Adipocyte (in vitro differentiated cells): ENCODE measurements around the gene ITPR2.

ENCODE experiments used
- DNase-seq: peaks from one replicate; pipeline ENCODE4 v3.0.0-alpha.2; 2015; ENCODE audit warnings: low read depth
- H3K27me3 ChIP-seq: replicated peaks from 2 replicates; pipeline ENCODE4 v1.7.0; 2013; ENCODE audit warnings: mild to moderate bottlenecking, low read length, moderate library complexity; ENCODE audit not compliant: control insufficient read depth, insufficient read depth
- H3K36me3 ChIP-seq: 2 replicates; pipeline ENCODE4 v1.7.0; 2013; ENCODE audit warnings: low read length, mild to moderate bottlenecking, moderate library complexity; ENCODE audit not compliant: control insufficient read depth, insufficient read depth, severe bottlenecking
- H3K4me1 ChIP-seq: 2 replicates; pipeline ENCODE4 v1.7.0; 2013; ENCODE audit warnings: mild to moderate bottlenecking, low read length, moderate library complexity; ENCODE audit not compliant: control insufficient read depth, insufficient read depth
- H3K4me3 ChIP-seq: 2 replicates; pipeline ENCODE4 v1.7.0; 2013; ENCODE audit warnings: mild to moderate bottlenecking, low read length, moderate library complexity
- H3K9ac ChIP-seq: 2 replicates; pipeline ENCODE4 v1.7.0; 2013; ENCODE audit warnings: mild to moderate bottlenecking, low read length, moderate library complexity
- H3K9me3 ChIP-seq: 2 replicates; pipeline ENCODE4 v1.7.0; 2013; ENCODE audit warnings: mild to moderate bottlenecking, low read length, moderate library complexity; ENCODE audit not compliant: control insufficient read depth

The ITPR2 gene

DNA sequence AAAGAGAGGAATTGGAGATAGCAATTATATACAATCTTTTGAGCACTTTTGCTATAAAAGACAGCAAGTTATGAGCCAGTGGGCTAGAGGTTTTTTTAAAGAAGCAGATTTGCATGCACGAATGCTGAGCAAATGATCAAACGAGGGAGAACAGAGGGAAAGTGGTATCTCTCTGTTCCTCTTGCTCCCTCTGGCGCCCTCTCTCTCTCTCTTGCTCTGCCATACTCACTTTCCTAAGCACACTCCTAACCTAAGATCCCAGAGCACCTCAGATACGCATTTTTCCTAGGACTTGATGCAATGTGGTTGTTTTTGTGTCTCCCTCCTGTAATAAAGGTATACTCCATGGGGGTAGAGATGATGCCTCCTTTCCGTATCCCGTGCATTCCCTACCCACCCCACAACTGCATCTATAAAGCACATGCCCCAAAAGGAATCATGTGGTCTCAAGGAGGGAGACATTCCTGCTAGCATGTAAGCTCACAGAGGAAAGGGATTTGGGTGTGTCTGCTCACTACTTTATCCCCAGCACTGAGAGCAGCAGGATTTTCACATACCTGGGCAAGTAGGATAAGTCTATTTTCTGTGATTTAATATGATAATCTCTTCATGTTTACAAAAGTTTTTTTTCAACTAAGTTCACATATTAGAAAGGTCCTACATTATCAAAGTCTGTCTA lies 367.4 kb downstream of the ITPR2 start:
- Histone ChIP-seq H3K9ac (no peak overlapping the region), H3K4me1 (peaks cover 11% of the 10 kb centered on the region), H3K9me3 (no peaks in the 10 kb centered on the region), H3K36me3 (no peaks in the 10 kb centered on the region), H3K4me3 (no peak overlapping the region), H3K27me3 (no peaks in the 10 kb centered on the region)
- peak; percentile 6 for DNase-seq

DNA sequence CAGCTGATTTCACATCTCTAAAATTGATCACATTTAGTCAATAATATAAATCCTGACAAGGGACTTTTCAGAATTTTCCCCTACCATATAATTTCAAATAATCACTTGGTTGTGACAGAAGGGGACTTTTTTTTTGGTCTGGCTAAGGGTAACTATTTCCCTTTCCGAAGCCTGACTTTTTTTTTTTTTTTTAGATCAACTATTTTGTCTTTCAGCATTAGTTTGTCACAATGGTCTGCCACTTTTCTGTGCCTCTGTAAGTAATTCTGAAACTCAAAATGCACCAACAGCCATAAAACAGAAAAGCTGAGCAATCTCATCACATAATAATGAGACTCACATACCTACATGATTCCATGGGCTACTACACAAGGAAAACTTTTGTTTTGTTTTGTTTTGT lies 371.2 kb downstream of the ITPR2 start:
- Histone ChIP-seq H3K27me3 (no peaks in the 10 kb centered on the region), H3K36me3 (peaks cover 18% of the 10 kb centered on the region), H3K4me1 (peaks cover 6% of the 10 kb centered on the region), H3K9me3 (no peaks in the 10 kb centered on the region), H3K4me3 (no peak overlapping the region), H3K9ac (no peak overlapping the region)
- DNase-seq = no peak

GRCh38 chr12:26460361-26460760 lies 372.6 kb downstream of the ITPR2 start:
- Histone ChIP-seq H3K27me3 (no peaks in the 10 kb centered on the region), H3K36me3 (peaks cover 18% of the 10 kb centered on the region), H3K4me3 (no peak overlapping the region), H3K4me1 (peaks cover 6% of the 10 kb centered on the region), H3K9ac (no peak overlapping the region), H3K9me3 (no peaks in the 10 kb centered on the region)
- DNase-seq = no peak

- Histone ChIP-seq H3K27me3 (no peaks in the 10 kb centered on the region), H3K4me1 (no peaks in the 10 kb centered on the region), H3K9me3 (no peaks in the 10 kb centered on the region), H3K36me3 (peaks cover 18% of the 10 kb centered on the region), H3K4me3 (no peak overlapping the region), H3K9ac (no peak overlapping the region)
- DNase-seq = no peak
Measured at GRCh38 chr12:26455936-26456574, 376.9 kb downstream of the ITPR2 start.

GRCh38 chr12:26453246-26453645 lies 379.7 kb downstream of the ITPR2 start:
- H3K9ac ChIP-seq = no peak overlapping the region
- no peak for DNase-seq
- H3K4me3 ChIP-seq = no peak overlapping the region
- no peaks in the 10 kb centered on the region for H3K9me3 ChIP-seq
- H3K27me3 ChIP-seq = no peaks in the 10 kb centered on the region
- H3K36me3 ChIP-seq = peaks cover 20% of the 10 kb centered on the region
- no peaks in the 10 kb centered on the region for H3K4me1 ChIP-seq

- Histone ChIP-seq H3K9me3 (no peaks in the 10 kb centered on the region), H3K9ac (no peak overlapping the region), H3K4me1 (no peaks in the 10 kb centered on the region), H3K36me3 (peaks cover 13% of the 10 kb centered on the region), H3K4me3 (no peak overlapping the region), H3K27me3 (no peaks in the 10 kb centered on the region)
- no peak for DNase-seq
Measured at GRCh38 chr12:26452511-26452910, 380.5 kb downstream of the ITPR2 start.

GRCh38 chr12:26451763-26452162 lies 381.2 kb downstream of the ITPR2 start:
- Histone ChIP-seq H3K4me3 (no peak overlapping the region), H3K27me3 (no peaks in the 10 kb centered on the region), H3K9me3 (no peaks in the 10 kb centered on the region), H3K4me1 (no peaks in the 10 kb centered on the region), H3K36me3 (peaks cover 8% of the 10 kb centered on the region), H3K9ac (no peak overlapping the region)
- no peak for DNase-seq

DNA sequence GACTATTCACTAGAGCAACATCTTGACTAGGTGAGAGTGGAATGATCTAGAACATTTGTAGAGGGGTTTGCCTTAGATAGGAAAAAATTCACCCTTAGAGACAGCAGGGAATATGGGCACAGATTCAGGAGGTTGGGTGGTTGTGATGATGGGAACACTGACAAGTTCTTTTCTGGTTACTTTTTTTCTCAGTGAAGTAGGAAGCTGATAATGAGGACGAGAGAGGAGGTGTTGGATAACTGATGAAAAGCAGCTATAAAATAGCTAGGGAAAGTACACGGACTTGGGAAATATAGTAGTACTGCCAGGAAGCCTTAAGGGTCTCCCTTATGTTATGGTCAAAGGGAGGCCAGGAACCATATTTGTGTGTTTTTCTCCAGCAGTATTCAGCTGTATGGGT lies 387.1 kb downstream of the ITPR2 start:
- Histone ChIP-seq H3K9ac (no peak overlapping the region), H3K4me3 (no peak overlapping the region), H3K27me3 (no peaks in the 10 kb centered on the region), H3K9me3 (no peaks in the 10 kb centered on the region), H3K4me1 (no peaks in the 10 kb centered on the region), H3K36me3 (peaks cover 21% of the 10 kb centered on the region)
- no peak for DNase-seq

- peaks cover 32% of the 10 kb centered on the region for H3K36me3 ChIP-seq
- H3K9ac ChIP-seq = no peak overlapping the region
- H3K4me3 ChIP-seq = no peak overlapping the region
- H3K4me1 ChIP-seq = no peaks in the 10 kb centered on the region
- no peaks in the 10 kb centered on the region for H3K27me3 ChIP-seq
- H3K9me3 ChIP-seq = no peaks in the 10 kb centered on the region
- no peak for DNase-seq
Measured at GRCh38 chr12:26443309-26443708, 389.7 kb downstream of the ITPR2 start.

DNA sequence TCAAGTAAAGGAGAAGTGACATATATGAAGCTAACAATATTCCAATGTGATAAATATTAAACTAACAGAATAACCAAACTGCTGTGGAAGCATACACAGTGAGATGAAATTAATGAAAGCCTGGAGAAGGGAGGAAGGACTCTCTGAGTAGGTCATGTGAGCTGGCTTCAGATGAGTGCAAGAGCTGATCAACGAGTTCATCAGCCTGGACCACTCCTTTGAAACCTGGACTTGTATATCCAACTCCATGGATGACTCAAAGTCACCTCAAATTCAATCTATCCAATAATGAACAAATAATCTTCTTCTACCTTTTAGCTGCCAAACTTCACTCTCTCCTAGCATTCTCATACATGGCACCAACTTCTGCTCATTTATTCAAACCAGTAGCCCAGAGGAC lies 391.6 kb downstream of the ITPR2 start:
- Histone ChIP-seq H3K27me3 (no peaks in the 10 kb centered on the region), H3K4me1 (peaks cover 5% of the 10 kb centered on the region), H3K9ac (no peak overlapping the region), H3K36me3 (peaks cover 32% of the 10 kb centered on the region), H3K4me3 (no peak overlapping the region), H3K9me3 (no peaks in the 10 kb centered on the region)
- no peak for DNase-seq

- peaks cover 12% of the 10 kb centered on the region for H3K36me3 ChIP-seq
- peaks cover 5% of the 10 kb centered on the region for H3K4me1 ChIP-seq
- H3K9ac ChIP-seq = no peak overlapping the region
- DNase-seq = no peak
- no peaks in the 10 kb centered on the region for H3K27me3 ChIP-seq
- no peaks in the 10 kb centered on the region for H3K9me3 ChIP-seq
- H3K4me3 ChIP-seq = no peak overlapping the region
Measured at GRCh38 chr12:26435069-26435404, 398.0 kb downstream of the ITPR2 start.
